OCI-LY7 (cell line): ENCODE measurements around the gene DUS1L. TPM values are rescaled to one million over a fixed set of nuclear protein-coding genes. Genes with fewer than 3 reads are reported as not detected.
A peak's percentile ranks its signal among the peaks of the same experiment; 100 is the strongest.

Source experiments
- BruUV-seq: library from RNA; stranded (reverse); fragments of 400-500 nt; replicated peaks from 2 replicates; lab custom pipeline; 2021; lab: Mats Ljungman, UMichigan
- CTCF ChIA-PET: fragments of 300-600 bp; sonication (Branson Sonifier 250); formaldehyde crosslinking; loops from one replicate; lab custom pipeline; 2022; ENCODE audit warnings: antibody characterized with exemption; ENCODE audit not compliant: unreplicated experiment; lab: Charles Lee
- POLR2A ChIA-PET: fragments of 300-600 bp; sonication (Branson Sonifier 250); formaldehyde crosslinking; loops from one replicate; lab custom pipeline; 2022; ENCODE audit warnings: antibody characterized with exemption; lab: Charles Lee
- DNase-seq: peaks from one replicate; pipeline ENCODE4 v3.0.0-alpha.2; 2015; ENCODE audit warnings: low spot score
- H2AFZ ChIP-seq: fragments of 200-600 bp; sonication (generic), shearing (Covaris generic); 2 replicates; pipeline ENCODE4 v1.6.1; 2014; ENCODE audit warnings: mild to moderate bottlenecking, antibody characterized with exemption, low read length, moderate library complexity
- H3K27ac ChIP-seq: fragments of 200-600 bp; sonication (generic); 2 replicates; pipeline ENCODE4 v1.5.1; 2014; ENCODE audit warnings: mixed run types, low read depth, mild to moderate bottlenecking, moderate library complexity, low read length, inconsistent platforms; ENCODE audit not compliant: poor library complexity, severe bottlenecking
- H3K36me3 ChIP-seq: fragments of 200-600 bp; sonication (generic); 2 replicates; pipeline ENCODE4 v1.6.1; 2014; ENCODE audit warnings: mild to moderate bottlenecking, antibody characterized with exemption, low read length, moderate library complexity, mixed read lengths; ENCODE audit not compliant: insufficient read depth
- H3K4me1 ChIP-seq: fragments of 200-600 bp; sonication (generic); 2 replicates; pipeline ENCODE4 v1.5.1; 2014; ENCODE audit warnings: mild to moderate bottlenecking, low read length; ENCODE audit not compliant: insufficient read depth, poor library complexity, severe bottlenecking
- H3K4me2 ChIP-seq: fragments of 200-600 bp; sonication (generic); 2 replicates; pipeline ENCODE4 v1.6.1; 2014; ENCODE audit warnings: mild to moderate bottlenecking, low read length
- H3K4me3 ChIP-seq: fragments of 200-600 bp; sonication (generic); 2 replicates; pipeline ENCODE4 v1.5.1; 2014; ENCODE audit warnings: mild to moderate bottlenecking, low read depth, low read length; ENCODE audit not compliant: poor library complexity, severe bottlenecking
- H3K79me2 ChIP-seq: fragments of 200-600 bp; sonication (generic); 2 replicates; pipeline ENCODE4 v1.6.1; 2016; ENCODE audit warnings: low read depth, mild to moderate bottlenecking, low read length, moderate library complexity, mixed read lengths; ENCODE audit not compliant: insufficient read depth
- H3K9me2 ChIP-seq: fragments of 200-600 bp; sonication (generic); 2 replicates; pipeline ENCODE4 v1.6.1; 2016; ENCODE audit warnings: mild to moderate bottlenecking, low read length, mixed read lengths; ENCODE audit not compliant: insufficient read depth
- H3K9me3 ChIP-seq: fragments of 200-600 bp; sonication (generic); 2 replicates; pipeline ENCODE4 v1.6.1; 2014; ENCODE audit warnings: mild to moderate bottlenecking, mixed run types, low read length, mixed read lengths
- H4K20me1 ChIP-seq: fragments of 200-600 bp; sonication (generic); 2 replicates; pipeline ENCODE4 v1.6.1; 2014; ENCODE audit warnings: mild to moderate bottlenecking, antibody characterized with exemption, low read length, moderate library complexity, mixed read lengths; ENCODE audit not compliant: insufficient read depth
- CTCF ChIP-seq: fragments of 200-600 bp; sonication (generic); conservative IDR thresholded peaks from 2 replicates; pipeline ENCODE4 v1.5.1; 2014; ENCODE audit warnings: mild to moderate bottlenecking, antibody characterized with exemption, low read length, moderate library complexity, mixed read lengths
- EZH2phosphoT487 ChIP-seq: fragments of 200-600 bp; sonication (generic); IDR thresholded peaks from 2 replicates; pipeline ENCODE4 v1.6.1; 2018; ENCODE audit warnings: low read depth, borderline replicate concordance, mild to moderate bottlenecking, mixed run types, antibody characterized with exemption, low read length, moderate library complexity, mixed read lengths
- intact Hi-C: fragments of 100-400 bp; cut with micrococcal nuclease; formaldehyde crosslinking; loops from one replicate; pipeline ENCODE4 v1.10.0; 2022; ENCODE audit not compliant: unreplicated experiment
- total RNA-seq, 2 experiments: library from RNA; depleted of rRNA in 1 of 2; stranded (reverse); fragments of >200 nt in 1 of 2; shearing (Covaris generic) in 1 of 2; gene quantifications; 2 replicates each; pipeline ENCODE4 v1.2.3, GENCODE V29; 2014 to 2022

DUS1L gene
- total RNA-seq, 2 experiments from 2014 or later, result 320 to 388 TPM

GRCh38 chr17:82028246-82028645, 37.4 kb downstream of the DUS1L start:
- H3K4me2 ChIP-seq, result no peak overlapping the region
- H3K4me3 ChIP-seq, result no peak overlapping the region
- H3K4me1 ChIP-seq, result peaks cover 20% of the 10 kb centered on the region
- intact Hi-C loops, result no loop called here
- DNase-seq, result no peak
- ChIA-PET POLR2A (no interaction called here), CTCF (no interaction called here)
- H3K9me3 ChIP-seq, result no peaks in the 10 kb centered on the region
- no peak overlapping the region for H2AFZ ChIP-seq
- H3K27ac ChIP-seq, result no peak overlapping the region
- TF ChIP-seq CTCF (no peak), EZH2phosphoT487 (no peak)
- no TSS peak for BruUV-seq
- H4K20me1 ChIP-seq, result no peaks in the 10 kb centered on the region
- no peaks in the 10 kb centered on the region for H3K36me3 ChIP-seq
- H3K79me2 ChIP-seq, result no peaks in the 10 kb centered on the region
- no peaks in the 10 kb centered on the region for H3K9me2 ChIP-seq

GRCh38 chr17:82025401-82026107, 40.0 kb downstream of the DUS1L start:
- Histone ChIP-seq H4K20me1 (no peaks in the 10 kb centered on the region), H3K4me2 (no peak overlapping the region), H3K9me3 (no peaks in the 10 kb centered on the region), H3K27ac (no peak overlapping the region), H3K4me1 (peaks cover 25% of the 10 kb centered on the region), H3K9me2 (no peaks in the 10 kb centered on the region), H3K4me3 (no peak overlapping the region), H2AFZ (no peak overlapping the region), H3K36me3 (no peaks in the 10 kb centered on the region), H3K79me2 (peaks cover 12% of the 10 kb centered on the region; the same call in 1 of the 2 replicates)
- DNase-seq, result no peak
- BruUV-seq, result no TSS peak
- POLR2A ChIA-PET, result no interaction called here
- TF ChIP-seq EZH2phosphoT487 (no peak), CTCF (no peak)
- CTCF ChIA-PET, result interaction anchor here (0.6 kb wide), 1 partner anchor 97 kb away, joined by 3 read pairs; no protein-coding TSS in a partner anchor
- intact Hi-C loops, result no loop called here

- H3K9me2 ChIP-seq, result no peaks in the 10 kb centered on the region
- BruUV-seq, result no TSS peak
- peaks cover 27% of the 10 kb centered on the region for H3K4me1 ChIP-seq
- H3K9me3 ChIP-seq, result no peaks in the 10 kb centered on the region
- H3K27ac ChIP-seq, result no peak overlapping the region
- H3K4me3 ChIP-seq, result no peak overlapping the region
- POLR2A ChIA-PET, result interaction anchor here (0.9 kb wide), 1 partner anchor 13 kb away, joined by 3 read pairs; the partner anchor contains the start of gene DCXR
- intact Hi-C loops, result no loop called here
- TF ChIP-seq EZH2phosphoT487, result no peak
- TF ChIP-seq CTCF, result no peak
- H3K36me3 ChIP-seq, result no peaks in the 10 kb centered on the region
- no peak for DNase-seq
- H3K79me2 ChIP-seq, result peaks cover 12% of the 10 kb centered on the region; the same call in 1 of the 2 replicates
- H4K20me1 ChIP-seq, result no peaks in the 10 kb centered on the region
- CTCF ChIA-PET, result no interaction called here
- H2AFZ ChIP-seq, result no peak overlapping the region
- H3K4me2 ChIP-seq, result peak overlapping the region; percentile 84; the same call in 1 of the 2 replicates
Measured at GRCh38 chr17:82024859-82025258, 40.7 kb downstream of the DUS1L start.
